Measurements from ENCODE around the gene STX5.
A peak's percentile ranks its signal among the peaks of the same experiment; 100 is the strongest.
"Not testable (repeated sequence)": the region's sequence is repeated elsewhere in the genome, so short reads cannot be mapped to it uniquely, and the experiment has no call there.

The STX5 gene

GRCh38 chr11:62854013-62854824 lies 22.4 kb upstream of the STX5 start:
- no peak for DNase-seq

- no peak for DNase-seq
Observed at GRCh38 chr11:62853279-62853965, 21.6 kb upstream of the STX5 start.

- DNase-seq: no peak
Observed at GRCh38 chr11:62852523-62853188, 20.8 kb upstream of the STX5 start.

GRCh38 chr11:62851807-62852522 lies 20.1 kb upstream of the STX5 start:
- no peak for DNase-seq

GRCh38 chr11:62850911-62851806 lies 19.3 kb upstream of the STX5 start:
- no peak for DNase-seq

- DNase-seq: no peak
Observed at GRCh38 chr11:62847767-62848314, 16.0 kb upstream of the STX5 start.

- DNase-seq: no peak
Observed at GRCh38 chr11:62846177-62846576, 14.3 kb upstream of the STX5 start.

- DNase-seq: no peak
Observed at GRCh38 chr11:62844154-62844553, 12.3 kb upstream of the STX5 start.

GRCh38 chr11:62843466-62843865 lies 11.6 kb upstream of the STX5 start:
- no peak for DNase-seq

GRCh38 chr11:62842891-62843290 lies 11.0 kb upstream of the STX5 start:
- not testable (repeated sequence) for DNase-seq

- peak; percentile 35 for DNase-seq
Observed at GRCh38 chr11:62842171-62842741, 10.4 kb upstream of the STX5 start.

- DNase-seq: peak; percentile 99
Observed at GRCh38 chr11:62841361-62842170, 9.7 kb upstream of the STX5 start.

GRCh38 chr11:62840721-62841360 lies 9.0 kb upstream of the STX5 start:
- peak; percentile 86 for DNase-seq

- peak; percentile 87 for DNase-seq
Observed at GRCh38 chr11:62839050-62839945, 7.4 kb upstream of the STX5 start, which contains the start of gene WDR74. WDR74 (minus strand) TSS chr11:62839590; CDS start chr11:62839570, 20 bp downstream.

GRCh38 chr11:62835336-62835735 lies 3.5 kb upstream of the STX5 start:
- no peak for DNase-seq

GRCh38 chr11:62832336-62833234 lies 734 bp upstream of the STX5 start, which contains the start of gene TEX54:
TEX54 (minus strand) TSS chr11:62832841.
- DNase-seq: peak; percentile 17

- DNase-seq: peak; percentile 36
Observed at GRCh38 chr11:62830904-62831519, 839 bp downstream of the STX5 start.

Data from DMS79 (cell line).